Activated CD8-positive, alpha-beta T cell treated with anti-CD3 and anti-CD28 coated beads for 36 hours (primary cell): ENCODE results near the gene RGS8. TPM values are rescaled to one million over a fixed set of nuclear protein-coding genes. Genes with fewer than 3 reads are reported as not detected.
A peak's percentile ranks its signal among the peaks of the same experiment; 100 is the strongest.

Experiments used
- ATAC-seq: fragments of 200-7000 bp; cut with Tn5 transposase; one replicate; pipeline ENCODE4 v1.10.0; 2021; ENCODE audit warnings: mild to moderate bottlenecking, moderate library complexity
- CTCF ChIA-PET: fragments of 350-600 bp; sonication (Branson Sonifier 250); formaldehyde crosslinking; loops from one replicate; lab custom pipeline; 2021; ENCODE audit warnings: antibody characterized with exemption; lab: Charles Lee
- POLR2A ChIA-PET: fragments of 350-600 bp; sonication (Branson Sonifier 250); formaldehyde crosslinking; loops from one replicate; lab custom pipeline; 2021; ENCODE audit warnings: antibody characterized with exemption; lab: Charles Lee
- DNase-seq: peaks from one replicate; pipeline ENCODE4 v3.0.0-alpha.2; 2020
- H3K27ac Mint-ChIP-seq: one replicate; pipeline ENCODE4 v1.8.0; 2021; ENCODE audit warnings: mild to moderate bottlenecking, mixed read lengths
- H3K27me3 Mint-ChIP-seq: one replicate; pipeline ENCODE4 v1.8.0; 2021; ENCODE audit warnings: mixed read lengths
- H3K36me3 Mint-ChIP-seq: one replicate; pipeline ENCODE4 v1.8.0; 2021; ENCODE audit warnings: low read depth, mixed read lengths
- H3K4me1 Mint-ChIP-seq: one replicate; pipeline ENCODE4 v1.8.0; 2021; ENCODE audit warnings: low read depth, mixed read lengths
- H3K4me3 Mint-ChIP-seq: one replicate; pipeline ENCODE4 v1.8.0; 2021; ENCODE audit warnings: mild to moderate bottlenecking, moderate library complexity, mixed read lengths
- H3K9me3 Mint-ChIP-seq: one replicate; pipeline ENCODE4 v1.8.0; 2021; ENCODE audit warnings: mixed read lengths
- CTCF ChIP-seq: fragments of 200-600 bp; IDR thresholded peaks from one replicate; pipeline ENCODE4 v1.8.0; 2022; ENCODE audit warnings: antibody characterized with exemption, mild to moderate bottlenecking
- intact Hi-C: fragments of 100-400 bp; cut with micrococcal nuclease; formaldehyde crosslinking; loops from one replicate; pipeline ENCODE4 v1.10.0; 2022
- total RNA-seq, 2 experiments: library from RNA; stranded (reverse); gene quantifications; one replicate each; pipeline ENCODE4 v1.2.3, GENCODE V29; 2021

RGS8 gene
- total RNA-seq, 2 experiments from 2014 or later = not detected

- CTCF ChIA-PET = interaction anchor here (1.4 kb wide), 1 partner anchor 58 kb away, joined by 6 read pairs; no protein-coding TSS in a partner anchor
- POLR2A ChIA-PET = no interaction called here
- no peak for ATAC-seq
- Mint-ChIP-seq H3K27ac (no peak overlapping the region), H3K27me3 (peaks cover 15% of the 10 kb centered on the region), H3K4me1 (peaks cover 8% of the 10 kb centered on the region), H3K4me3 (no peak overlapping the region), H3K9me3 (no peaks in the 10 kb centered on the region), H3K36me3 (no peaks in the 10 kb centered on the region)
- TF ChIP-seq CTCF = no peak
- no peak for DNase-seq
- intact Hi-C loops = no loop called here
Measured at GRCh38 chr1:182724215-182724614, 39.8 kb upstream of the RGS8 start.

GRCh38 chr1:182723200-182723599, 38.8 kb upstream of the RGS8 start:
- peaks cover 15% of the 10 kb centered on the region for H3K27me3 Mint-ChIP-seq
- no peaks in the 10 kb centered on the region for H3K36me3 Mint-ChIP-seq
- peaks cover 13% of the 10 kb centered on the region for H3K4me1 Mint-ChIP-seq
- ChIA-PET POLR2A (interaction anchor here (0.6 kb wide), 1 partner anchor 15 kb away, joined by 3 read pairs; no protein-coding TSS in a partner anchor), CTCF (interaction anchor here (1.4 kb wide), 1 partner anchor 59 kb away, joined by 6 read pairs; no protein-coding TSS in a partner anchor)
- no peak overlapping the region for H3K4me3 Mint-ChIP-seq
- TF ChIP-seq CTCF = no peak
- no peak overlapping the region for H3K27ac Mint-ChIP-seq
- DNase-seq (no peak), ATAC-seq (no peak)
- intact Hi-C loops = no loop called here
- H3K9me3 Mint-ChIP-seq = no peaks in the 10 kb centered on the region

GRCh38 chr1:182721525-182721924, 37.1 kb upstream of the RGS8 start:
- no peak for TF ChIP-seq CTCF
- no peaks in the 10 kb centered on the region for H3K36me3 Mint-ChIP-seq
- intact Hi-C loops = no loop called here
- DNase-seq = no peak
- H3K27me3 Mint-ChIP-seq = peaks cover 5% of the 10 kb centered on the region
- ChIA-PET CTCF (interaction anchor here (1.2 kb wide), 1 partner anchor 61 kb away, joined by 3 read pairs; no protein-coding TSS in a partner anchor), POLR2A (no interaction called here)
- no peak overlapping the region for H3K4me3 Mint-ChIP-seq
- no peak overlapping the region for H3K27ac Mint-ChIP-seq
- peak; percentile 29 for ATAC-seq
- H3K4me1 Mint-ChIP-seq = peaks cover 29% of the 10 kb centered on the region
- H3K9me3 Mint-ChIP-seq = no peaks in the 10 kb centered on the region

GRCh38 chr1:182720463-182720862, 36.1 kb upstream of the RGS8 start:
- no peaks in the 10 kb centered on the region for H3K36me3 Mint-ChIP-seq
- H3K9me3 Mint-ChIP-seq = no peaks in the 10 kb centered on the region
- no peak overlapping the region for H3K4me3 Mint-ChIP-seq
- ATAC-seq (no peak), DNase-seq (no peak)
- no peak for TF ChIP-seq CTCF
- H3K4me1 Mint-ChIP-seq = peaks cover 32% of the 10 kb centered on the region
- CTCF ChIA-PET = interaction anchor here (0.7 to 1.0 kb wide), 2 partner anchors 21 to 172 kb away, joined by 3 read pairs; no protein-coding TSS in a partner anchor
- H3K27me3 Mint-ChIP-seq = peaks cover 5% of the 10 kb centered on the region
- intact Hi-C loops = no loop called here
- POLR2A ChIA-PET = no interaction called here
- H3K27ac Mint-ChIP-seq = no peak overlapping the region

GRCh38 chr1:182719553-182719952, 35.2 kb upstream of the RGS8 start:
- intact Hi-C loops = loop anchor here (5.0 kb wide), 1 partner anchor 63 kb away; no protein-coding TSS in a partner anchor
- Mint-ChIP-seq H3K27me3 (peaks cover 5% of the 10 kb centered on the region), H3K4me1 (peaks cover 40% of the 10 kb centered on the region), H3K27ac (no peak overlapping the region), H3K9me3 (no peaks in the 10 kb centered on the region), H3K4me3 (no peak overlapping the region), H3K36me3 (no peaks in the 10 kb centered on the region)
- no peak for DNase-seq
- no peak for ATAC-seq
- ChIA-PET CTCF (interaction anchor here (0.9 to 1.5 kb wide), 3 partner anchors 20 to 125 kb away, joined by 3 to 5 read pairs (median 4); no protein-coding TSS in a partner anchor), POLR2A (no interaction called here)
- no peak for TF ChIP-seq CTCF
